ENCODE results near the gene ASTN2. TPM values are rescaled to one million over a fixed set of nuclear protein-coding genes. Genes with fewer than 3 reads are reported as not detected.

The ASTN2 gene
- total and polyA plus RNA-seq, 9 of the 15 experiments (the other 6 are each of a cell fraction or from before 2014, with no cell fraction given), result 0.56 to 3.5 (median 1.9) TPM

- no peak for TF ChIP-seq ZNF277 (CRISPR knock-in tag; IDR thresholded peaks at IDR 0.05; ENCODE audit: borderline replicate concordance)
- TF ChIP-seq STAT5A (IDR thresholded peaks at IDR 0.05; ENCODE audit: borderline replicate concordance, low read length), result peak; percentile 36; the same call in 1 of the 2 replicates
- TF ChIP-seq, protein P1, sequence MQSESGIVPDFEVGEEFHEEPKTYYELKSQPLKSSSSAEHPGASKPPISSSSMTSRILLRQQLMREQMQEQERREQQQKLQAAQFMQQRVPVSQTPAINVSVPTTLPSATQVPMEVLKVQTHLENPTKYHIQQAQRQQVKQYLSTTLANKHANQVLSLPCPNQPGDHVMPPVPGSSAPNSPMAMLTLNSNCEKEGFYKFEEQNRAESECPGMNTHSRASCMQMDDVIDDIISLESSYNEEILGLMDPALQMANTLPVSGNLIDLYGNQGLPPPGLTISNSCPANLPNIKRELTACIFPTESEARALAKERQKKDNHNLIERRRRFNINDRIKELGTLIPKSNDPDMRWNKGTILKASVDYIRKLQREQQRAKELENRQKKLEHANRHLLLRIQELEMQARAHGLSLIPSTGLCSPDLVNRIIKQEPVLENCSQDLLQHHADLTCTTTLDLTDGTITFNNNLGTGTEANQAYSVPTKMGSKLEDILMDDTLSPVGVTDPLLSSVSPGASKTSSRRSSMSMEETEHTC (IDR thresholded peaks at IDR 0.05), result no peak
- TF ChIP-seq EWSR1 (IDR thresholded peaks at IDR 0.05; ENCODE audit: borderline replicate concordance, low read depth, partially characterized antibody), result no peak
- no peak for TF ChIP-seq HMG20A (CRISPR knock-in tag; conservative IDR thresholded peaks at IDR 0.05)
- no peak for TF ChIP-seq BCL6 (CRISPR knock-in tag; IDR thresholded peaks at IDR 0.05)
- no peak for TF ChIP-seq ZNF436 (CRISPR knock-in tag; IDR thresholded peaks at IDR 0.05)
- no peak for TF ChIP-seq NR4A1 (CRISPR knock-in tag; IDR thresholded peaks at IDR 0.05)
- TF ChIP-seq NR4A1 (tag; IDR thresholded peaks at IDR 0.05), result peak; percentile 84
- TF ChIP-seq KLF13 (tag; IDR thresholded peaks at IDR 0.05; ENCODE audit: borderline replicate concordance, low read depth), result no peak
- TF ChIP-seq CGGBP1 (CRISPR knock-in tag; IDR thresholded peaks at IDR 0.05), result no peak
- TF ChIP-seq ARNT (IDR thresholded peaks at IDR 0.05), result no peak; a peak in 1 of 4 replicates
- TF ChIP-seq ZNF143 (CRISPR knock-in tag; IDR thresholded peaks at IDR 0.05), result no peak
- no peak for TF ChIP-seq CCAR2 (IDR thresholded peaks at IDR 0.05; ENCODE audit: low read depth, low read length)
- TF ChIP-seq, protein P2, sequence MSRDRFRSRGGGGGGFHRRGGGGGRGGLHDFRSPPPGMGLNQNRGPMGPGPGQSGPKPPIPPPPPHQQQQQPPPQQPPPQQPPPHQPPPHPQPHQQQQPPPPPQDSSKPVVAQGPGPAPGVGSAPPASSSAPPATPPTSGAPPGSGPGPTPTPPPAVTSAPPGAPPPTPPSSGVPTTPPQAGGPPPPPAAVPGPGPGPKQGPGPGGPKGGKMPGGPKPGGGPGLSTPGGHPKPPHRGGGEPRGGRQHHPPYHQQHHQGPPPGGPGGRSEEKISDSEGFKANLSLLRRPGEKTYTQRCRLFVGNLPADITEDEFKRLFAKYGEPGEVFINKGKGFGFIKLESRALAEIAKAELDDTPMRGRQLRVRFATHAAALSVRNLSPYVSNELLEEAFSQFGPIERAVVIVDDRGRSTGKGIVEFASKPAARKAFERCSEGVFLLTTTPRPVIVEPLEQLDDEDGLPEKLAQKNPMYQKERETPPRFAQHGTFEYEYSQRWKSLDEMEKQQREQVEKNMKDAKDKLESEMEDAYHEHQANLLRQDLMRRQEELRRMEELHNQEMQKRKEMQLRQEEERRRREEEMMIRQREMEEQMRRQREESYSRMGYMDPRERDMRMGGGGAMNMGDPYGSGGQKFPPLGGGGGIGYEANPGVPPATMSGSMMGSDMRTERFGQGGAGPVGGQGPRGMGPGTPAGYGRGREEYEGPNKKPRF (IDR thresholded peaks at IDR 0.05; ENCODE audit: low read depth, low read length), result no peak
- TF ChIP-seq, protein P3, sequence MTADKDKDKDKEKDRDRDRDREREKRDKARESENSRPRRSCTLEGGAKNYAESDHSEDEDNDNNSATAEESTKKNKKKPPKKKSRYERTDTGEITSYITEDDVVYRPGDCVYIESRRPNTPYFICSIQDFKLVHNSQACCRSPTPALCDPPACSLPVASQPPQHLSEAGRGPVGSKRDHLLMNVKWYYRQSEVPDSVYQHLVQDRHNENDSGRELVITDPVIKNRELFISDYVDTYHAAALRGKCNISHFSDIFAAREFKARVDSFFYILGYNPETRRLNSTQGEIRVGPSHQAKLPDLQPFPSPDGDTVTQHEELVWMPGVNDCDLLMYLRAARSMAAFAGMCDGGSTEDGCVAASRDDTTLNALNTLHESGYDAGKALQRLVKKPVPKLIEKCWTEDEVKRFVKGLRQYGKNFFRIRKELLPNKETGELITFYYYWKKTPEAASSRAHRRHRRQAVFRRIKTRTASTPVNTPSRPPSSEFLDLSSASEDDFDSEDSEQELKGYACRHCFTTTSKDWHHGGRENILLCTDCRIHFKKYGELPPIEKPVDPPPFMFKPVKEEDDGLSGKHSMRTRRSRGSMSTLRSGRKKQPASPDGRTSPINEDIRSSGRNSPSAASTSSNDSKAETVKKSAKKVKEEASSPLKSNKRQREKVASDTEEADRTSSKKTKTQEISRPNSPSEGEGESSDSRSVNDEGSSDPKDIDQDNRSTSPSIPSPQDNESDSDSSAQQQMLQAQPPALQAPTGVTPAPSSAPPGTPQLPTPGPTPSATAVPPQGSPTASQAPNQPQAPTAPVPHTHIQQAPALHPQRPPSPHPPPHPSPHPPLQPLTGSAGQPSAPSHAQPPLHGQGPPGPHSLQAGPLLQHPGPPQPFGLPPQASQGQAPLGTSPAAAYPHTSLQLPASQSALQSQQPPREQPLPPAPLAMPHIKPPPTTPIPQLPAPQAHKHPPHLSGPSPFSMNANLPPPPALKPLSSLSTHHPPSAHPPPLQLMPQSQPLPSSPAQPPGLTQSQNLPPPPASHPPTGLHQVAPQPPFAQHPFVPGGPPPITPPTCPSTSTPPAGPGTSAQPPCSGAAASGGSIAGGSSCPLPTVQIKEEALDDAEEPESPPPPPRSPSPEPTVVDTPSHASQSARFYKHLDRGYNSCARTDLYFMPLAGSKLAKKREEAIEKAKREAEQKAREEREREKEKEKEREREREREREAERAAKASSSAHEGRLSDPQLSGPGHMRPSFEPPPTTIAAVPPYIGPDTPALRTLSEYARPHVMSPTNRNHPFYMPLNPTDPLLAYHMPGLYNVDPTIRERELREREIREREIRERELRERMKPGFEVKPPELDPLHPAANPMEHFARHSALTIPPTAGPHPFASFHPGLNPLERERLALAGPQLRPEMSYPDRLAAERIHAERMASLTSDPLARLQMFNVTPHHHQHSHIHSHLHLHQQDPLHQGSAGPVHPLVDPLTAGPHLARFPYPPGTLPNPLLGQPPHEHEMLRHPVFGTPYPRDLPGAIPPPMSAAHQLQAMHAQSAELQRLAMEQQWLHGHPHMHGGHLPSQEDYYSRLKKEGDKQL (CRISPR knock-in tag; IDR thresholded peaks at IDR 0.05; ENCODE audit: borderline replicate concordance), result no peak
Observed at GRCh38 chr9:116437411-116438370, 977.2 kb downstream of the ASTN2 start (continued).

Data from K562 (cell line).